Measurements from ENCODE around the gene TECPR1. TPM values are rescaled to one million over a fixed set of nuclear protein-coding genes. Genes with fewer than 3 reads are reported as not detected.

The TECPR1 gene
- total RNA-seq, 1 experiment from 2014 or later = 15.3 TPM

DNA sequence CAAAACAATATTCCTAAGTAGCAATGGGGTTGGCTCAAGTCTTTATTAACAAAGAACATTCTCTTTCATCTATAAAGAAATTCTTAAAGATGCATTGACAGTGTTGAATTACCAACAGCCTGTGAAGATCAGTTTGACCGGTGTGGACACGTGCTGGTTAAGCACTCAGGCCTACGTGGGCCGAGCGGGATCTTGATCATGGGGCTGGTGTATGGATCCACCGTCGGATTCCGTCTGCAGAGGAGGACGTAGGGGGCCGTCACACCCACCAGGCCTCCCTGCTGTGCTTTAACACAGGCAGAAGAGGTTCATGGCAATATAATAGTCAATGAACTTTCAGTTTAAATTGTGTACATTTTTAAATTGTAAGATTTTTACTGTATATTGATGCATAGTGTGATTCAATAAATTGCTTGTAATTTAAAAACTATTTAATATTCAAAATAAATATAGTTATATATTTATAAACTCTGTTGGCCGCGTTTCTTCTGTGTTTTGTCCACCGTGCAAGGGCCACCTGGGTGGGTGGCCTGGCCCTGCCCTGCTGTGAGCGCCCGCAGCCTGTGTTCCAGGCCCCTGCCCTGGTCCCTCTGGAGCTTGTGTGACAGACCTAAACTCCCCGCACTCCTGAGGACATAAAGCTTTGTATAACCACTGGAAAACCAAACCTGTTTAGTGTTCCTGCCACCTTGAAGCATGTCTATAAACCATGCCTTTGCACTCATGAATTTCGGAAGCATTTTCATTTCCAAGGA is 42.7 kb downstream of the TECPR1 start:
- in situ Hi-C loops (cut with HindIII; ENCODE audit: low pct_unique_long_range_greater_than_20kb, low sequenced_read_pairs) = no loop called here
- no peak for DNase-seq (ENCODE audit: low read depth, low spot score)

DNA sequence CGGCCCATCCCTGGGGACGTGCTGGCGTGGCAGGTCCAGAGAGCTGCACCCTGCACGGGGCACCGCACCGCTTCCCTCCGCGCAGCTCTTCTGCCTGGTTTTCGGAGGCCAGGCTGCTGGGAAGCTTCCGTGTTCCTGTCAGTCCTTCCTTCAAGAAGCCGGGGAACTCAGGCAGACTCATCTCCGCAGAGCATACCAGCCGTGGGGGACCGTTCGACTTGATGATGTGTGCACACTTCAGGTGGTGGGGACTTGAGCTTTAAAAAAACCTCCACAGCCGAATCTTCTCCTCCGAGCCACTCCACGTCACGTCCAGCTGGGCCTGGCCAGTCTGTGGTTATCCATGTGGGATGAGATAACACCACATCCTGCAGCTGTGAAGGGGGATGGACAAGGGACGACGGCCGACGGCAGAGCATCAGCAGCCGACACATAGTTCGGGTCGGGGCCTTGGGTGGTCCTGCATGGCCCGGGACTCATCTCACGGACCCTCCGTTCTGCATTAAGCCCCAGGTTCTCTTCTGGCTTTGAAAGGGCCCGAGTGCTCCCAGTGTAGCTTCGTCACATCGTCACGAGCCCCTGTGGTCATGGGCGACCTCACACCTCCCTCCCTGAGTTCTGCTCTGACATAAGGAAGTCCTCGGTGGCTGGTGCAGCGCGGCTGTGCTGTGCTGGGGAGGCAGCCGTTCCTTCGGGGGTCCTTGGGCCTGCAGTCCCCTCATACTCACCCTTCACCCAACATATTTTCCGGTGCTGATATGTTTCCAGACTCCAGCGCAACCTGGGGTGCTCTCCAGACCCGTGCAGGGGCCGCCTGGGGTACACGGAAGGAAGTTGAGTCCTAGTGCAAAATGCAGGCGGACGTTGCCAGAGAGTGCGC is 45.3 kb downstream of the TECPR1 start:
- DNase-seq (ENCODE audit: low read depth, low spot score) = no peak
- in situ Hi-C loops (cut with HindIII; ENCODE audit: low pct_unique_long_range_greater_than_20kb, low sequenced_read_pairs) = no loop called here

DNA sequence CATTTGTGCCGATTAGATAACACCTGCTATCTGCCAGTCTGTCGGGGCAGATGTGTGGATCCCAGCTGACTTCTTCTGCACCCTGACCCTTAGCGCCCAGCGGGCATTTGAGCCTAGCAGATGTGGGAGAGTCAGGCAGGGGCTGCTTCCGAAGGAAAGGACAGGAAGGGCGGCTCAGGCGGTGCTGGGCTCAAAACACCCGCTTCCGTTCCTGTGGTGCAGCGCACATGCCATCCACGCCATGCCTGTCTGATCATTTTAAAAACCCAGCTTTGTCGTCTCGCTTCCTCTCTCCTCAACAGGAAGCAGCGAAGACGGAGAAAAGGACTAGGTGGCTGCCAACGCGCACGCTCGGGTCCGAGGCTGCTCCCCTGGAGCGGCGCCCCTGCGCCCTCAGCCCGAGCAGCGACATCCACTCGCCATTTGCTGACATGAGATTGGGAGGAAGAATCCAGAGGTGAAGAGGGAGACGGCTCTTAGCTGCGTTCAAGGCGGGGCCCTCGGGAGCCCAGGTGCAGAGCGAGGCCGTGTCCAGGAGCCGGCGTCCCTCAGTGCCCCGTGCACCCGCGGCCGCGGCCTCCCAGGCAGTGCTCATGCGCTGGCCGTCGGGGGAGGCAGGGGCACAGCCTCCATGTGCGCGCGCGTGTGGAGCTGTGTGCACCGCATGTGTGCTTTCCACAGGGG is 46.7 kb downstream of the TECPR1 start:
- no peak for DNase-seq (ENCODE audit: low read depth, low spot score)
- in situ Hi-C loops (cut with HindIII; ENCODE audit: low pct_unique_long_range_greater_than_20kb, low sequenced_read_pairs) = no loop called here

DNA sequence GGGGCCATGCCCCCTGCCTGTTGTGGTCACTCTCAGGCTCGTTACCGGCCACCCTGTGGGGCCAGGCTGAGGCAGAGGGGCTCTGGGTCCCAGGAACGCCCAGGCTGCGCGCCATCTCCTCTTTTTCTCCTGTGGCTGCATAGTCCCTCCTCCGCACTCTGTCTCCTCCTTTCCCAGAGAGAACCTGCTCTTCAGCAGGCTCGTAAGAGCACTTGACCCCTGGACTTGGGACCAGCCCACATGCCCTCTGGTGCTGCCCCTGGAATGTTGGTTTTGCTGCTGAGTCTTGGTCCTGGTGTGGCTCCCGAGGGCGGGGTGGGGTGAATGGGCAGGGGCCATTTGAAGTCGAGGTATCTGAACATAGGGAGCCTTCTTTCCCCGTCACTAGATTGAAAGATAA is 47.4 kb downstream of the TECPR1 start:
- in situ Hi-C loops (cut with HindIII; ENCODE audit: low pct_unique_long_range_greater_than_20kb, low sequenced_read_pairs) = no loop called here
- DNase-seq (ENCODE audit: low read depth, low spot score) = no peak

DNA sequence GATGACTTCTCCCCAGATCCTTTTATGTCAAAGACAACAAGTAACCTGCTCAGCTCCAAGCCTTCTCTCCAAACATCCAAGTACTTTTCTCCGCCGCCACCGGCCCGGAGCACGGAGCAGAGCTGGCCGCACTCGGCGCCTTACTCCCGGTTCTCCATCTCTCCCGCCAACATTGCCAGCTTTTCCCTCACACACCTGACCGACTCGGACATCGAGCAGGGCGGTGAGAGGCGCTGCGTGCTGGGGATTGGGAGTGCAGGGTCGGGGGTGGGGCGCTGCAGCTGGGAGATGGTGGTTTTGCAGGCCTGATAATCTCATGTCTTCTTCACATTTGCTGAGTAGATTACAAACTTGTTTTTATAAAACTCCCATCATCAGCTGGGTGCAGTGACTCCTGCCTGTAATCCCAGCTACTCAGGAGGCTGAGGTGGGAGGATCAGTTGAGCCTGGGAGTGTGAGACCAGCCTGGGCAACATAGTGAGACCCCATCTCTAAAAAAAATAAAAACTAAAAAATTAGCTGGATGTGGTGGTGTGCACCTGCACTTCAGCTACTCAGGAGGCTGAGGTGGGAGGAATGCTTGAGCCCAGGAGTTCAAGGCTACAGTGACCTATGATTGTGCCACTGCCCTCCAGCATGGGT is 47.9 kb downstream of the TECPR1 start:
- no peak for DNase-seq (ENCODE audit: low read depth, low spot score)
- in situ Hi-C loops (cut with HindIII; ENCODE audit: low pct_unique_long_range_greater_than_20kb, low sequenced_read_pairs) = no loop called here

DNA sequence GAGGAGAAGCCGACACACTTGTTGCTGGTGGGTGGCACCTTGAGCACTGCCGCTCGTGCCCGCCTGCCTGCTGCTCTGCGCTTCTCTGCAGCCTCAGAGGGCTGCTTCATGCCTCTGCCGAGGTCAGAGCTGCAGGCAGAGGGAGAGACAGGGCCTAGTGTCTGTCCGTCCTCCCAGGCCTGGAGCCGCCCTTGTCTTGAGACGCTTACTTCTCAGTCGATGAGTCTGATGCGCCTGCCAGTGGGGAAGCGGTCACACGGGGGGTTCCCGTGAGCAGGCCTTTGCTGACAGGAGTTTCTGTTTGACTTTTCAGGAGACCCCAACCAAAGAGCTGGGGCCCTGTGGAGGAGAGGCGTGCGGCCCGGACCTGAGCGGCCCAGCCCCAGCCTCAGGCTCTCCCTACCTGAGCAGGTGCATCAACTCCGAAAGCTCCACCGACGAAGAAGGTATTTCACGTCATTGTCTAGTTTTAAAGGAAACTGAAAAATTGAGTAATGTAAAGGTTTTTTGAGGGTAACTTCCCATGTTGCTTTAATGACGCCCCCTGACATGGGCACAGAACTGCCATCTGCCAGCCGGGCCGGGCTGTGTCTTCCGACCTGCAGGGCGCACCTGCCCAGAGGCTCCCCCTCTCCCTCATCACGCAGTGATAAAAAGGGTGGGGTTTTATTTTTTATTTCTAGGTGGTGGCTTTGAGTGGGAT is 48.6 kb downstream of the TECPR1 start:
- no peak for DNase-seq (ENCODE audit: low read depth, low spot score)
- in situ Hi-C loops (cut with HindIII; ENCODE audit: low pct_unique_long_range_greater_than_20kb, low sequenced_read_pairs) = no loop called here

DNA sequence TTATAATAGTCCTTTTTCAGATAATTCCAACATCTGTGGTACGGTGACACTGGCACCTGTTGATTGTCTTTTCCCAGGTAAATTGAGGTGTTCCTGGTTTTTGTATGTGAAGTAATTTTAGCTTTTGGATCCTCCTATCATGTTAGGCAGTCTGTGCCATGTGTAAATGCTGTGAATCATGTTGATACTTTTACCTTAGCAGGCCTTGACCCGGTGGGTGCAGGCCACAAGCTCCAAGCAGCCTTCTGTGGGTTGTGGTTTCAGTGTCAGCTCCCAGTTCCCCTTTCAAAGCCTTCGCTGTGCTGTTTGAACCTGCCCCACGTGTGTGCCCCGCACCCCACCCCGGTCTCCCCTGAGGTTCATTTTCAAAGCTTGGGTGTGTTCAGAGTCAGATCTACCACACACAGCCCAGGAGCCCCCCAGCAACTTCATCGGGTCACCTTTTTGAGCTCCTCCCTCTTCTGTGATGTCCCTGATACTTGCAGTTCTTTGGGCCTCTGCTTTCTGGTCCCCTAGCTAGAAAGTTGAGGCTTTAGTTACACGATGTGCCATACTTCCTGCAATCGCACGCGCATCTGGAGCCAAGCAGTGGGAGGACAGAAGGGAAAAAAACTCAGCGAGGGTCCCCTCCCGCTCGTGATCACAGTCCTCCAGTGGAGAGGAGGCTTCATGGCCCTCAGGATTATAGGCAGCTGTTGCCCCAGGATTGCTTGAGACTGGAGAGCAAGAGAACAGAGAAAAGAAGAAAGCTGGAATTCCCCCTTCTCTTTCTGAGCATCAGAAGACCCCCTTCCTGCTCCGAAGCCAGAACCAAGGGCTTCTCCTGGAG is 49.5 kb downstream of the TECPR1 start:
- no peak for DNase-seq (ENCODE audit: low read depth, low spot score)
- in situ Hi-C loops (cut with HindIII; ENCODE audit: low pct_unique_long_range_greater_than_20kb, low sequenced_read_pairs) = no loop called here

DNA sequence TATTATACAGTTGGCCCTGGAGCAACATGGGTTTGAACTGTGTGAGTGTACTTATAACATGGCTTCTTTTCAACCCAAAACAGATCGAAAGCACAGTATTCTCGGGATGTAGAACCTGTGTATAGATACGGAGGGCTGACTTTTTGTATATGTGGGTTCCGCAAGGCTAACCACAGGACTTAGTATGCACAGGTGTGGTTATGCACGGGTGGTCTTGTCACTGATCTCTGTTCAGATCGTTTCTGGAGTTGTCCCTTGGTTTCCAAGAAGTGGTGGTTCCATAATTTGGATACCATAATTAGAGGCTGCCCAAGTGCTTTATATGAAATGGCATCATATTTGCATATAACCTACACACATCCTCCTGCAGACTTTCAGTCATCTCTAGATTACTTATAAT is 51.7 kb downstream of the TECPR1 start:
- DNase-seq (ENCODE audit: low read depth, low spot score) = no peak
- in situ Hi-C loops (cut with HindIII; ENCODE audit: low pct_unique_long_range_greater_than_20kb, low sequenced_read_pairs) = no loop called here

DNA sequence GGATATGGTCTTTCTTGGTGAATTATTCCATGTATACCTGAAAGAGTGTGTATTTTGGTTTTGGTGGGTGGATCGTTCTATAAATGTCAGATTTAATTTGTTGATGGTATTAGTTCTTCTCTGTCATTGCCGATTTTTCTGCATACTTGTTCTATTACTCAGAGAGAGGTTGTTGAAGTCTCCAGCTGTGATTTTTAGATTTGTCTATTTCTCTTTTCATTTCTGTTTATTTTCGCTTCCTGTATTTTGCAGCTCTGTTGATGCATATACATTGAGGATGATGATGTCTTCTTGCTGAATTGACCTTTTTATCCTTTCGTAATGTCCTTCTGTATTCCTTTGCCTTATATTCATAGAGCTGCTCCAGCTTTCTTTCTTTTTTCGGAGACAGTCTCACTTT is 52.9 kb downstream of the TECPR1 start:
- DNase-seq (ENCODE audit: low read depth, low spot score) = no peak
- in situ Hi-C loops (cut with HindIII; ENCODE audit: low pct_unique_long_range_greater_than_20kb, low sequenced_read_pairs) = no loop called here

DNA sequence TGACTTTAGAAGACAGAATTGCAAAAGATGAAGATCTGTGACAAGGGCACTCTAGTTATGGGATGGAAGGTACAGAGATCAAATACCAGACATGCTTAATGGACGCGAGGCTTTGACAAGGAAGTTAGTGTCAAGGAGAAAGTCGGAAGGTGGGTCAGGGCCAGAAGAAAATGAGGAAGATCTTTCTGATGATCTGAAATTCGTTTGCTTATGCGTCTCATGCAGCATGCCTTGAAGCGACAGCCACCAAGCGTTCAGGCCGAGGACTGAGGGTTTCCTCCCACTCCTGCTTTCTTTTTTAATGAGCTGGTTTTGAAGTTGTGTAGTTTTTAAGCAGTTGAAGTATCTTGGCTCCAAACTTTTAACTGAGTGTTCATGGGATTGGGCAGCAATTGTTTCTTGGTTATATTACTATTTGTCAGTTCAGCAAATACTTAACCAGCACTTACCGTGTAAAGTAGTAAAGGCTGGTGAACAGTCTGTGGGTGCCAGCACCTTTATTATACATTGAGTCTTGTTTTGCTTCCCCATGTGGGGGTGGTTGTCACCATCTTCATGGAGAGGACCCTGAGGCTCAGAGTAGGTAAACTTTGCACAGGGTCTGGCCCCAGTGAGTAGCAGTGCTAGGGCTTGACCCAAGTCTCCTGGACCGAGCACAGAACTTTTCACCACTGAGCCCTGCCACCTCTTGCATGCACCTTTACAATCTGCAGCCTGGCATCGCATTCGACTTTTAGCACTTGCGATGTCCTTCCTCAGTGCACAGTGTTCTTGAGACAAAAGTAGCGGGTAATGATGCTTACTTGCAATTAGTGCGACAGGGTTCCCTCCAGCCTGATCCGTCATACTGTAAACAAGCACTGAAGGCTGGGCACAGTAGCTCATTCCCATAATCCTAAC is 55.1 kb downstream of the TECPR1 start:
- in situ Hi-C loops (cut with HindIII; ENCODE audit: low pct_unique_long_range_greater_than_20kb, low sequenced_read_pairs) = no loop called here
- no peak for DNase-seq (ENCODE audit: low read depth, low spot score)

DNA sequence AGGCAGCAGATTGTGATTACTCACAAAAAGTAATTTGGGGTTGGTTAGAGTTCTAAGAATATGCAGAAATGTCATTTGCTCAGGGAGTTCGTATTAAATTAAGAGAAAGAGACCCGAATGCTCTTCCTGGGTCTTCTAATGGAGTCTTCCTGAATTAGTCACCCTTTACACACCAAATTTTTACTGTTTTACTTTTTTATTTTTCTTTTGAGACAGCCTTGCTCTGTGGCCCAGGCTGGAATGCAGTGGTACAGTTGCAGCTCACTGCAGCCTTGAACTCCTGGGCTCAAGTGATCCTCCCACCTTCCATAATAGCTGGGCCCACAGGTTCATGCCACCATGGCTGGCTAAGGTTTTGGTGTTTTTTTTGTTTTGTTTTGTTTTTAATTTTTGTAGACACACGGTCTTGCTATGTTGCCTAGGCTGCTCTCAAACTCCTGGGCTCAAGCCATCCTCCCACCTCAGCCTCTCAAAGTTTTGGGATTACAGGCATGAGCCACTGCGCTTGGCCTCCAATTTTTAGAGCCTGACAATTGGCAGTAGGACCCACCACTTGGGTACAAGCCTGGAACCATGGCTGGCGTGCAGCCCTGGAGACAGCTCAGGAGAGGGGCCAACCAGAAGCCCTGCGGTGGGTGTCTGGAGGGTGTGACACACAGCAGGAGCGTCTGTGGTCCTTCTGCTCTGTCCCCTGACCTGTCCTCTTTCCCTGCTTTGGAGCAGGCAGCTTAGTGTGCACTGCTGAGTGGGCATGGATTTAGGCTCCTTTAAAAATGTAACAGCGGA is 57.2 kb downstream of the TECPR1 start:
- in situ Hi-C loops (cut with HindIII; ENCODE audit: low pct_unique_long_range_greater_than_20kb, low sequenced_read_pairs) = no loop called here
- DNase-seq (ENCODE audit: low read depth, low spot score) = no peak

DNA sequence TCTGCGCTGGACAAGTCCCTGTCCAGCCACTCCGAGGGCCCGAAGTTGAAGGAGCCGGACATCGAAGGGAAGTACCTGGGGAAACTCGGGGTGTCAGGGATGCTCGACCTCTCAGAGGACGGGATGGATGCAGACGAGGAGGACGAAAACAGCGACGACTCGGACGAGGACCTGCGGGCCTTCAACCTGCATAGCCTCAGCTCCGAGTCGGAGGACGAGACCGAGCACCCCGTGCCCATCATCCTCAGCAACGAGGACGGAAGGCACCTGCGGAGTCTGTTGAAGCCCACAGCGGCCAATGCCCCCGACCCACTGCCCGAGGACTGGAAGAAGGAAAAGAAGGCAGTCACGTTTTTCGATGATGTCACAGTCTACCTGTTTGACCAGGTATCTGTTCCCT is 57.8 kb downstream of the TECPR1 start:
- no peak for DNase-seq (ENCODE audit: low read depth, low spot score)
- in situ Hi-C loops (cut with HindIII; ENCODE audit: low pct_unique_long_range_greater_than_20kb, low sequenced_read_pairs) = no loop called here

DNA sequence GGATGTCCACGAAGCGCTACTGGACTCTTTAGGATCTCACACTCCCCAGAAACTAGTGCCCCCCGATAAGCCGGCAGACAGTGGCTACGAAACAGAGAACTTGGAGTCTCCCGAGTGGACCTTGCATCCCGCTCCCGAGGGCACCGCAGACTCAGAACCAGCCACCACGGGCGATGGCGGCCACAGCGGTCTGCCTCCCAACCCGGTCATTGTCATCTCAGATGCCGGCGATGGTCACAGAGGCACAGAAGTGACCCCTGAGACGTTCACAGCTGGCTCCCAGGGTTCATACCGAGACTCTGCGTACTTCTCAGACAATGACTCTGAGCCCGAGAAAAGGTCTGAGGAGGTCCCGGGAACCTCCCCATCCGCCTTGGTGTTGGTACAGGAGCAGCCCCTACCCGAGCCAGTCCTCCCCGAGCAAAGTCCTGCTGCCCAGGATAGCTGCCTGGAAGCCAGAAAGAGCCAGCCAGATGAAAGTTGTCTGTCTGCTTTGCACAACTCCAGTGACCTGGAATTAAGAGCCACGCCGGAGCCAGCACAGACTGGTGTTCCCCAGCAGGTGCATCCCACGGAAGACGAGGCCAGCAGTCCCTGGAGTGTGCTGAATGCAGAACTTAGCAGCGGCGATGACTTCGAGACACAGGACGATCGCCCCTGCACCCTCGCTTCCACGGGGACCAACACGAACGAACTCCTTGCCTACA is 58.4 kb downstream of the TECPR1 start:
- in situ Hi-C loops (cut with HindIII; ENCODE audit: low pct_unique_long_range_greater_than_20kb, low sequenced_read_pairs) = no loop called here
- DNase-seq (ENCODE audit: low read depth, low spot score) = no peak

DNA sequence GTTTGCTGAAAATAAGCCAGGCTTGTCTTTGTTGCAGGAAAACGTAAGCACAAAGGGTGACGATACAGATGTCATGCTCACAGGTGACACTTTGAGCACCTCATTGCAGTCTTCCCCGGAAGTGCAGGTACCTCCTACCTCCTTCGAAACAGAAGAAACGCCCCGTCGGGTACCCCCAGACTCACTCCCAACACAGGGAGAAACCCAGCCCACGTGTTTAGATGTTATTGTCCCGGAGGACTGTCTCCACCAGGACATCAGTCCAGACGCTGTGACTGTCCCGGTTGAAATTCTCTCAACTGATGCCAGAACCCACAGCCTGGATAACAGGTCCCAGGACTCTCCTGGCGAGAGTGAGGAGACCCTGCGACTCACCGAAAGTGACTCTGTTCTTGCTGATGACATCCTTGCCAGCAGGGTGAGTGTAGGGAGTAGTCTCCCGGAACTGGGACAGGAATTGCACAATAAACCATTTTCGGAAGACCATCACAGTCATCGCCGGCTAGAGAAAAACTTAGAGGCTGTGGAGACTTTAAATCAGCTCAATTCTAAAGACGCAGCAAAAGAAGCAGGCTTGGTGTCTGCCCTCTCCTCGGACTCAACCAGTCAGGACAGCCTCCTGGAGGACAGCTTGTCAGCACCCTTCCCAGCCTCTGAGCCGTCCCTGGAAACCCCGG is 59.1 kb downstream of the TECPR1 start:
- in situ Hi-C loops (cut with HindIII; ENCODE audit: low pct_unique_long_range_greater_than_20kb, low sequenced_read_pairs) = no loop called here
- DNase-seq (ENCODE audit: low read depth, low spot score) = no peak

Measured in SK-MEL-5 (cell line).